GM19239 (cell line): ENCODE measurements around the gene NRXN3.

Experiments
- DNase-seq: peaks from one replicate; pipeline ENCODE4 v3.0.0; 2011; ENCODE audit warnings: low spot score; ENCODE audit not compliant: insufficient read length
- FAIRE-seq: peaks from 2 replicates; lab custom pipeline; 2011; peaks lifted over from hg19 to GRCh38; lab: Jason Lieb, UNC

Gene NRXN3

GRCh38 chr14:79641371-79641770, 1471.2 kb downstream of the NRXN3 start:
- FAIRE-seq (no peak), DNase-seq (no peak)

- FAIRE-seq, result no peak
- no peak for DNase-seq
Observed at GRCh38 chr14:79643132-79643531, 1473.0 kb downstream of the NRXN3 start.

- DNase-seq (no peak), FAIRE-seq (no peak)
Observed at GRCh38 chr14:79645753-79646362, 1475.7 kb downstream of the NRXN3 start.

- DNase-seq (no peak), FAIRE-seq (no peak)
Observed at GRCh38 chr14:79649856-79650255, 1479.7 kb downstream of the NRXN3 start.

GRCh38 chr14:79652513-79653307, 1482.5 kb downstream of the NRXN3 start:
- DNase-seq, result no peak
- FAIRE-seq, result no peak

GRCh38 chr14:79656056-79656455, 1485.9 kb downstream of the NRXN3 start:
- DNase-seq (no peak), FAIRE-seq (no peak)

- no peak for DNase-seq
- FAIRE-seq, result no peak
Observed at GRCh38 chr14:79656496-79656895, 1486.3 kb downstream of the NRXN3 start.

GRCh38 chr14:79658221-79658620, 1488.0 kb downstream of the NRXN3 start:
- FAIRE-seq (no peak), DNase-seq (no peak)

GRCh38 chr14:79658769-79659168, 1488.6 kb downstream of the NRXN3 start:
- FAIRE-seq (no peak), DNase-seq (no peak)

- no peak for DNase-seq
Observed at GRCh38 chr14:79660053-79660939, 1490.1 kb downstream of the NRXN3 start.

GRCh38 chr14:79661752-79662151, 1491.6 kb downstream of the NRXN3 start:
- no peak for DNase-seq
- FAIRE-seq, result no peak

More at GRCh38 chr14:79660053-79660939, 1490.1 kb downstream of the NRXN3 start:
- FAIRE-seq, result no peak

- no peak for DNase-seq
- no peak for FAIRE-seq
Observed at GRCh38 chr14:79663453-79663852, 1493.3 kb downstream of the NRXN3 start.

GRCh38 chr14:79665556-79665955, 1495.4 kb downstream of the NRXN3 start:
- no peak for DNase-seq
- no peak for FAIRE-seq

- DNase-seq (no peak), FAIRE-seq (no peak)
Observed at GRCh38 chr14:79668951-79669350, 1498.8 kb downstream of the NRXN3 start.

GRCh38 chr14:79670811-79671210, 1500.6 kb downstream of the NRXN3 start:
- DNase-seq (no peak), FAIRE-seq (no peak)

- DNase-seq, result no peak
- no peak for FAIRE-seq
Observed at GRCh38 chr14:79680087-79680486, 1509.9 kb downstream of the NRXN3 start.

- FAIRE-seq, result no peak
- no peak for DNase-seq
Observed at GRCh38 chr14:79686196-79686595, 1516.0 kb downstream of the NRXN3 start.

- no peak for DNase-seq
- FAIRE-seq, result no peak
Observed at GRCh38 chr14:79690960-79691359, 1520.8 kb downstream of the NRXN3 start.

- FAIRE-seq (no peak), DNase-seq (no peak)
Observed at GRCh38 chr14:79693935-79694334, 1523.8 kb downstream of the NRXN3 start.

- DNase-seq (no peak), FAIRE-seq (no peak)
Observed at GRCh38 chr14:79695307-79695706, 1525.1 kb downstream of the NRXN3 start.

GRCh38 chr14:79698298-79698711, 1528.1 kb downstream of the NRXN3 start:
- no peak for DNase-seq
- FAIRE-seq, result no peak
